Hematopoietic multipotent progenitor cell (in vitro differentiated cells): ENCODE data around the gene INHBE. TPM values are rescaled to one million over a fixed set of nuclear protein-coding genes. Genes with fewer than 3 reads are reported as not detected.

Experiments
- DNase-seq, 3 donors: peaks; one replicate each; pipeline ENCODE4 v3.0.0-alpha.2; 2011 to 2015; ENCODE audit warnings: low read depth in 2 of 3, low spot score in 2 of 3
- total RNA-seq: library from RNA; depleted of rRNA; stranded (reverse); fragments of >200 nt; gene quantifications from one replicate; pipeline ENCODE4 v1.2.3, GENCODE V29; 2012

Gene INHBE
- total RNA-seq, 1 donor, result not detected

GRCh38 chr12:57459750-57460467, 4.8 kb downstream of the INHBE start, which contains the start of gene GLI1:
TSS of gene GLI1 (plus strand) at chr12:57459785. CDS start at chr12:57463692, 3,907 bp downstream.
- DNase-seq, result no peak

GRCh38 chr12:57460468-57460784, 5.3 kb downstream of the INHBE start:
- no peak for DNase-seq

GRCh38 chr12:57460841-57461275, 5.8 kb downstream of the INHBE start:
- DNase-seq, result no peak

DNA sequence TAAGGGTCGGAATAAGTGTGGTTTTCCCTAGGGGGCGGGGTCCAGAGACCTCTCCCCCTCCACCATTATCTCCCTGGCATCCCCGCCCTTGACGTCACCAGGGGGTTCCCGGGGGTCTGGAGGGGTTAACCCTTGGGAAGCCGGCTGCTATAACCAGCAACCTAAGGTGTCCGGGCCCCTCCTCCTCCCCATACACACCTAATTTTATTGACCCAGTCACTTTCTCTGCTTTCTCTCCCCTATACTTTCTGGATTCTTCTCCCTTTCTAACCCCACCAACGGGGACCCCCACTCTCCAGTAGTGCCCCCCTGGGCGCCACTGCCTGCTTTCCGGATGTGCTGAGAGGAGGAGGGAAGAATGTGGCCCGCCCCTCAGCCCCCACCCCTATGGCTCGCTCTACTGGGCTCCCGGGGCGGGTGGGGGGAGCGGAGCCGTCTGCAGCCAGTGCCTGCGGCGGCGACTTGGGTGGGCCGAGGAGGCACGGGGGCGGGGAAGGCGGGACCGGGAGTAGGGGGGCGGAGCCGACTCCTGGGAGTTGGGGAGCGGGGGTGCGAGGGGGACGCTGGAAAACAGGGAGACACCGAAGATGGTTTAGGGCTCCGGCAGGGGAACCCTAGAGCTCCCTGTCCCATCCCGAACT, 6.3 kb downstream of the INHBE start:
- DNase-seq, result peak in 1 of 3 donors; percentile 28

DNA sequence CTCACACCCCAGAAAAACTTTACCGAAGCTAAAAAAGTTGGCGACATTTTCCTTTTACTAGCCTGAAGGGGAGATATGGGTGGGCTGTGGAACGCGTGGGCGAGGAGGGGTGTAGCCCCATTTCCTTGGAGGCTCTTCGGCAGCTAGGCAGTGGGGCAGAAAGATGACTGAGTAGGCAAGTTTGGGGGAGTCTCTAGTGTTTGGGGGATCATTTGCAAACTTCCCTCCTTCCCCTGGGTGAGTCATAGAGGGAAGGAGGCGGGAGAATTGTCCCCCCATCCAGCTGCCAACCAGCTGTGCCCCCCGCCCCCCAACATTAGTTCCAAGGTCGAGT, 6.8 kb downstream of the INHBE start:
- peak in 2 of 3 donors; percentile 31 to 43 for DNase-seq

GRCh38 chr12:57462251-57462911, 7.3 kb downstream of the INHBE start:
- DNase-seq, result peak; percentile 71 to 94 (median 86)

DNA sequence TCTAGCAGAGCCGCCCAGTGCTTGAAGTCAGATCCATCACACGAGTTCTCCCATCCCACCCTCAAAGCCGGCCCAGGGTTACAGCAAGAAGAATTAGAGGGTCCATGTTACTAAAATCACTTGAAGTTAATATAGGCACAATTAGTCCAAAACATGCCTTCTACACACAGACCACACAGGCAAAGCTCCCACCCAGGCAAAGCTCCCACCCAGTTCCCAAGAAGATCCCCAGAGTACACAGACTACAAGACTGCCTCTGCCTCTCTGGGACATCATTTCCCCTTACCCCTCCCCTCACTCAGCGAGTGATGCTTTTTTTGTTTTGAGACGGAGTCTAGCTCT, 7.8 kb downstream of the INHBE start:
- no peak for DNase-seq

DNA sequence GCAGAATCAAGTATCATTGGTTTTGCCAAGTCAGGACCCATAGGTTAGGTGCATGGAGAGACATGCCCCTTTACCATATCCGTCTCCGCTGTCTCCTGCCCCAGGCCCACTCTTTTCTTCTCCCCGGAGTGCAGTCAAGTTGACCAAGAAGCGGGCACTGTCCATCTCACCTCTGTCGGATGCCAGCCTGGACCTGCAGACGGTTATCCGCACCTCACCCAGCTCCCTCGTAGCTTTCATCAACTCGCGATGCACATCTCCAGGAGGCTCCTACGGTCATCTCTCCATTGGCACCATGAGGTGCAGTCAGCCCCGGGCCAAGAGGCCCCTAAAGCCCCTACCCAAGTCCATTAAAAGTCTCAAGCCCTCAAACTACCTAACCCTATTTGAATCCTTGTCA, 9.5 kb downstream of the INHBE start:
- no peak for DNase-seq

GRCh38 chr12:57465030-57465746, 10.1 kb downstream of the INHBE start:
- DNase-seq, result no peak

DNA sequence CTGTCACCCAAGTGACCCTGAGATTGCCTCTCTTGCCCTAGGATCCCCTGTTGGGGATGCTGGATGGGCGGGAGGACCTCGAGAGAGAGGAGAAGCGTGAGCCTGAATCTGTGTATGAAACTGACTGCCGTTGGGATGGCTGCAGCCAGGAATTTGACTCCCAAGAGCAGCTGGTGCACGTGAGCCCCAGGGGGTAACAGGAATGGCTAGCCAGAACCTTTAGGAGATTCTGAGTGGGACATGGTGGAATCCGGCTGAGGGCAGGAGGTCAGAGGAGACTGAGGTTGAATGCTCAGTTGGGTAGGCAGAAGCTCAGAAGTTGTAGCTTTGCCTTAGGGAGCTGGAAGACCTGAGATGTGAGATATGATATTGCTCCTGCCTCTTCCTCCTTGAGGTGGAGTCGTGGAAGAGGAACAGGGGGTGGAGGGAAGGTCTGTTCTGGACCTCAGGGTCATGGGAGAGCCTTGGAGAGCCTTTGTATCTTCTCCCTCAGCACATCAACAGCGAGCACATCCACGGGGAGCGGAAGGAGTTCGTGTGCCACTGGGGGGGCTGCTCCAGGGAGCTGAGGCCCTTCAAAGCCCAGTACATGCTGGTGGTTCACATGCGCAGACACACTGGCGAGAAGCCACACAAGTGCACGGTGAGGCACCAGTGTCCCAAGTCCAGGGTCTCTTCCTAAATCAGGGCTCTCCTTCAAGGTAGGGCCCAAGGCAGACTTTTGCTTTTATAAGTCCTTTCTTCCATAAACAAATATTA, 10.8 kb downstream of the INHBE start:
- no peak for DNase-seq

GRCh38 chr12:57467212-57467874, 12.2 kb downstream of the INHBE start:
- no peak for DNase-seq

DNA sequence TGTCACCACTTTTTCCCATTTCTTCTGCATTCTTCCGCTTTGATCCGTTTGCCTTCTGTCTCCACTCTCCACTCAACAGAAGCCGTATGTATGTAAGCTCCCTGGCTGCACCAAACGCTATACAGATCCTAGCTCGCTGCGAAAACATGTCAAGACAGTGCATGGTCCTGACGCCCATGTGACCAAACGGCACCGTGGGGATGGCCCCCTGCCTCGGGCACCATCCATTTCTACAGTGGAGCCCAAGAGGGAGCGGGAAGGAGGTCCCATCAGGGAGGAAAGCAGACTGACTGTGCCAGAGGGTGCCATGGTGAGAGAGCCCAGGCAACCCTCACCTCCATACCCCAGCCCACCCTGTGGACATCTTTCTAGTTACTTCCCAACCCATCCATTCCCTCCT, 12.8 kb downstream of the INHBE start:
- DNase-seq, result no peak

DNA sequence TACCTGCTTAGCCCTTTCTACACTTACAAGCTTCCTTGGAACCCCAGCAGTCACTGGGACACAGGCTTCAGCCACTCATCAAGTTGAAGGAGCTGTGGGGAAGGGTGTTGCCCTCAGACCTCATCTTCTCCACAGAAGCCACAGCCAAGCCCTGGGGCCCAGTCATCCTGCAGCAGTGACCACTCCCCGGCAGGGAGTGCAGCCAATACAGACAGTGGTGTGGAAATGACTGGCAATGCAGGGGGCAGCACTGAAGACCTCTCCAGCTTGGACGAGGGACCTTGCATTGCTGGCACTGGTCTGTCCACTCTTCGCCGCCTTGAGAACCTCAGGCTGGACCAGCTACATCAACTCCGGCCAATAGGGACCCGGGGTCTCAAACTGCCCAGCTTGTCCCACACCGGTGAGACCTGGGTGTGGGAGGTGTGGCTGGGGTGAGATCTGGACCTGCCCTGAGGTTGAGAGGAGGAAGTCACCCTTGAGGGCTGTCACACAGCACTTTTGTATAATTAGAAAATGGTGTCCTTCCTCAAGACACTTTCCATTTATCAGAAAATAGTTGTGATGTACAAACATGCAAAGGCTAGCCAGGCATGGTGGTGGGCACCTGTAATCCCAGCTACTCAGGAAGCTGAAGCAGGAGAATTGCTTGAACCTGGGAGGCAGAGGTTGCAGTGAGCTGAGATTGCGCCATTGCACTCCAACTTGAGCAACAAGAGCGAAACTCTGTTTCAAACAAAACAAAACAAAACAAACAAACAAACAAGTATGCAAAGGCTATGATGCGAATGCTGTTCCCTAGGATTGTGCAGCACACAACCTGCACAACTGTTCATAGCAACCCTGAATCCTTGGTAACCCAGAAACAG, 14.4 kb downstream of the INHBE start:
- DNase-seq, result no peak

DNA sequence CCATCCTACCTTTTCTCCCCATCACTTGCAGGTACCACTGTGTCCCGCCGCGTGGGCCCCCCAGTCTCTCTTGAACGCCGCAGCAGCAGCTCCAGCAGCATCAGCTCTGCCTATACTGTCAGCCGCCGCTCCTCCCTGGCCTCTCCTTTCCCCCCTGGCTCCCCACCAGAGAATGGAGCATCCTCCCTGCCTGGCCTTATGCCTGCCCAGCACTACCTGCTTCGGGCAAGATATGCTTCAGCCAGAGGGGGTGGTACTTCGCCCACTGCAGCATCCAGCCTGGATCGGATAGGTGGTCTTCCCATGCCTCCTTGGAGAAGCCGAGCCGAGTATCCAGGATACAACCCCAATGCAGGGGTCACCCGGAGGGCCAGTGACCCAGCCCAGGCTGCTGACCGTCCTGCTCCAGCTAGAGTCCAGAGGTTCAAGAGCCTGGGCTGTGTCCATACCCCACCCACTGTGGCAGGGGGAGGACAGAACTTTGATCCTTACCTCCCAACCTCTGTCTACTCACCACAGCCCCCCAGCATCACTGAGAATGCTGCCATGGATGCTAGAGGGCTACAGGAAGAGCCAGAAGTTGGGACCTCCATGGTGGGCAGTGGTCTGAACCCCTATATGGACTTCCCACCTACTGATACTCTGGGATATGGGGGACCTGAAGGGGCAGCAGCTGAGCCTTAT, 15.3 kb downstream of the INHBE start:
- no peak for DNase-seq

DNA sequence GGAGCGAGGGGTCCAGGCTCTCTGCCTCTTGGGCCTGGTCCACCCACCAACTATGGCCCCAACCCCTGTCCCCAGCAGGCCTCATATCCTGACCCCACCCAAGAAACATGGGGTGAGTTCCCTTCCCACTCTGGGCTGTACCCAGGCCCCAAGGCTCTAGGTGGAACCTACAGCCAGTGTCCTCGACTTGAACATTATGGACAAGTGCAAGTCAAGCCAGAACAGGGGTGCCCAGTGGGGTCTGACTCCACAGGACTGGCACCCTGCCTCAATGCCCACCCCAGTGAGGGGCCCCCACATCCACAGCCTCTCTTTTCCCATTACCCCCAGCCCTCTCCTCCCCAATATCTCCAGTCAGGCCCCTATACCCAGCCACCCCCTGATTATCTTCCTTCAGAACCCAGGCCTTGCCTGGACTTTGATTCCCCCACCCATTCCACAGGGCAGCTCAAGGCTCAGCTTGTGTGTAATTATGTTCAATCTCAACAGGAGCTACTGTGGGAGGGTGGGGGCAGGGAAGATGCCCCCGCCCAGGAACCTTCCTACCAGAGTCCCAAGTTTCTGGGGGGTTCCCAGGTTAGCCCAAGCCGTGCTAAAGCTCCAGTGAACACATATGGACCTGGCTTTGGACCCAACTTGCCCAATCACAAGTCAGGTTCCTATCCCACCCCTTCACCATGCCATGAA, 16.0 kb downstream of the INHBE start:
- DNase-seq, result no peak

GRCh38 chr12:57471661-57472060, 16.6 kb downstream of the INHBE start:
- no peak for DNase-seq

DNA sequence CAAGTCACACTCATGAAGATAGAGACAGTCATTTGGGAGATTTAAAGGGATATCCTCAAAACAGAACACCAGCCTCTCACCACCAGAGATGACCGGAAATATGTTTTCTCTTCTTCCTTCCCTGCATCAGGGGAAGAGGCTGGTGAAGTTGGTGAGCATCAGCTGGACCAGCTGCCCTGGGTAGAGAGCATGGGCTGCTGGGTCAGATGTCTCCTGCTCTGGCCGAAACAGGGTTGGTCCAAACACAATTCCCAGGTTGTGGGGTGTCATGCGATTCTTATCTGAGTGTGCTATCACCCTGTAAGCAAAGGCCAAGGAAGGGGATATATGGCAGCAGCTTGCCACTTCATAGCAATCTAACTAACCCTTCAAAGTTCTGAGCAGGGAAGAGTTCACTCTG, 17.3 kb downstream of the INHBE start:
- DNase-seq, result no peak

- no peak for DNase-seq
Measured at GRCh38 chr12:57473392-57473791, 18.3 kb downstream of the INHBE start.
